T-helper 22 cell (primary cell): ENCODE measurements around the gene MRPL12.
"Not testable (repeated sequence)": the region's sequence is repeated elsewhere in the genome, so short reads cannot be mapped to it uniquely, and the experiment has no call there.

ENCODE experiments used
- DNase-seq: peaks from one replicate; pipeline ENCODE4 v3.0.0-alpha.2; 2020; ENCODE audit warnings: low read depth

Gene MRPL12

GRCh38 chr17:81716674-81716996 lies 13.5 kb downstream of the MRPL12 start:
- DNase-seq, result no peak

GRCh38 chr17:81717049-81717765 lies 14.0 kb downstream of the MRPL12 start:
- DNase-seq, result no peak

DNA sequence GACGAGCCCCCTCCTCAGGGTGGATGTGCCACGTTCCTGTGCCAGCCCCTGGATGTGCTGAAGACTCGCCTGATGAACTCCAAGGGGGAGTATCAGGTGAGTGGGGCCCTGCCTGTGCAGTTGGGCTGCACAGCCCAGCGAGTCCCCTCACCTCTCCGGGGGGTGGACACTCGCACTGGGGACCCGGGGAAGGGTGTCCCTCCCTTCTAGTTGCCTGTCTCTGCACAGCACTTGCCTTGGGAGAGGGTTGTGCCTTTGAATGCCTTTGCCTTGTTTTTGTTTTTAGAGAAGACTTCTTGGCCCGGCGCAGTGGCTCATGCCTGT lies 14.6 kb downstream of the MRPL12 start:
- DNase-seq, result no peak

- DNase-seq, result no peak
These were observed 16.5 kb downstream of the MRPL12 start for GRCh38 chr17:81719410-81720266.

DNA sequence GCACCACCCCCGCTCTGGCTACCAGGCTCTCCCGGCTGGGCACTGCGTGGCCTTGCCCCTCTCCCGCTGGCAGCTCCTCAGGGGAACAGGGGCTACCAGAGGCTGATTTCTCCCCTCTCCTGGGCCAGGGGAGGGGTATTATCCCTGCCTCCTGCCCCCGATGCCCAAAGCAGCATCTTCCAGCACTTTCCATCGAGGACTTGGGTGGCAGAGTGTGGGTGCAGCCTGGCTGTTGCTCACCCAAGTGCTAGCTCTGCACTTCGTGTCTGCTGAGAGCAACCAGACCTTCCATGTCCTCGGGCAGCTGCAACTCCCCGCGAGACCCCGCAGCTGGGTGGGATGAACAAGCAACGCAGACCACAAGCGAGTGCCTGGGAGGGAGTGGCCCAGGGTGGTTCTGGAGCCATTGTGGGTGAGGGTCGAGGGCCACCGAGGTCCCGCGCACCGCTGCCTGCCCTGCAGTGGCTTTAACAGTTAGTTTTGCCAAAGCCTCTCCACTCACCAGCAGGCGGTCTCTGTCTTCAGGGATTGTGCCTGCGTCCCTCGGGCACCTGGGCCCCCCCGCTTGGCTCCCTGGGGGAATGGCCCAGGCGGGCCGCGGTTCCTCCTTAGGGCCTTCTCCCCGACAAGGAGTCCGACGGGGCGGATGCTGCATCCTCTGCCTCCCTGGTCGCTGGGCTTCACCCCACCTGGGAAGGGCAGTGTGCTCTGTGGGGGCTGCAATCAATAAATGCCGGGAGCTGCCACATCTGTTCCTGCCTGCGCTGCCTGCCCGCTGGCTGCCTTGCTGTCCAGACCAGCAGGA lies 17.3 kb downstream of the MRPL12 start:
- DNase-seq, result no peak

- DNase-seq, result no peak
These were observed 19.3 kb downstream of the MRPL12 start for GRCh38 chr17:81722184-81723120.

DNA sequence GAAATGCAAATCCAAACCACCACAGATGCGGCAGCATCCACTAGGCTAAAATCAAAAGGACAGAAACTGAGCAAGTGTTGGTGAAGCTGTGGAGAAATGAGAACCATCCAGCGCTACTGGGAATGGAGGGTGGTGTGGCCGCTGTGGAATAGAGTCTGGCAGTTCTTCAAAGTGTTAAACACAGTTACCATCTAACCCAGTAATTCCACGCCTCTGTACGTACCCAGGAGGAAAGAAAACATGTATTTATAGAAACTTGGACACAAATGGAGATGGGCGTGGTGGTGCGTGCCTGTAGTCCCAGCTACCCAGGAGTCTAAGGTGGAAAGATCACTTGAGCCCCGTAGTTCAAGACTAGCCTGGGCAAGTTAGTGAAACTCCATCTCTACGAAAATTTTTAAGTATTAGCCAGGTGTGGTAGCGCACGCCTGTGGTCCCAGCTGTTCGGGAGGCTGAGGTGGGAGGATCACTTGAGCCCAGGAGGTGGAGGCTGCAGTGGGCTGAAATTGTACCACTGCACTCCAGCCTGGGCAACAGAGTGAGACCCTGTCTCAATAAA lies 20.6 kb downstream of the MRPL12 start:
- DNase-seq, result no peak

GRCh38 chr17:81725439-81725838 lies 22.3 kb downstream of the MRPL12 start:
- DNase-seq, result no peak

GRCh38 chr17:81726004-81726403 lies 22.8 kb downstream of the MRPL12 start:
- DNase-seq, result no peak

- no peak for DNase-seq
These were observed 24.3 kb downstream of the MRPL12 start for GRCh38 chr17:81727324-81728031.

DNA sequence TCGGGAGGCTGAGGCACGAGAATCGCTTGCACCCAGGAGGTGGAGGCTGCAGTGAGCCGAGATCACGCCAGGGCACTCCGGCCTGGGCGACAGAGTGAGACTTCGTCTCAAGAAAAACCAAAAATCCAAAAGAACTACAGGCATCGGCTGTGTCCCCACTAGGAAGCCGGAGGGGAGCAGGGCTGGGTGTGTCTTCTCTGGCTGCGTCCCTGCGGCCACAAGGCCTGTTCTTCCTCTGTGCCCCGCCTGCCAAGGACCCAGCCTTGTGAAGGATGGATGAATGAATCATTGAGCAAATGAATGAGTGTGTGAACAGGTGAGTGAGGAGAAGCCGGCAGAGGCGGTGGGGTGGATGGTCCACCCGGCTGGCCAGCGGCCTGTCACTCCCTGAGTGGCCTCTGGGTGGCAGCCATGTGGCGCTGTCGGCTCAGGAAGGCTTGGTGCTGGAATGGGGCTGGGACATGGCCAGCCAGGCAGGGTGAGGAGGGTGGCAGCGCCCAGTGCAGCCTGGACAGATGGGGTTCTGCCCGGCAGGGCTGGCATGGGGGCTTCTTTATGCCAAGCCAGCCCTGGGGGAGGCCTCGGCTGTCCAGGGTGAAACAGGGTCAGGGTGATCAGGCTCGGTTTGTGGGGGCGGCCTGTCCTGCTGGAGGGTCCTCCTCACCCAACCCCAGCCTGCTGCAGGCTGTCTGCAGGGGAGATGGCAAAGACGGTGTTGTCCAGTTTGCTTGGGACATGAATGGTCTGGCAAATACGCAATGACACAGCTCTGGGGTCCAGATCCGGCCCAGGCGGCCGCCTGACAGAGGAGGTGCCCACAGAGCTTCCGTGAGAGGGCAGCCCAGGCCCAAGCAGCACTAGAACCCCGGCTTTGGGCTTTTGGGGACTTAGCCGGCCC lies 30.6 kb downstream of the MRPL12 start:
- no peak for DNase-seq

GRCh38 chr17:81734405-81735263 lies 31.5 kb downstream of the MRPL12 start:
- DNase-seq, result no peak

DNA sequence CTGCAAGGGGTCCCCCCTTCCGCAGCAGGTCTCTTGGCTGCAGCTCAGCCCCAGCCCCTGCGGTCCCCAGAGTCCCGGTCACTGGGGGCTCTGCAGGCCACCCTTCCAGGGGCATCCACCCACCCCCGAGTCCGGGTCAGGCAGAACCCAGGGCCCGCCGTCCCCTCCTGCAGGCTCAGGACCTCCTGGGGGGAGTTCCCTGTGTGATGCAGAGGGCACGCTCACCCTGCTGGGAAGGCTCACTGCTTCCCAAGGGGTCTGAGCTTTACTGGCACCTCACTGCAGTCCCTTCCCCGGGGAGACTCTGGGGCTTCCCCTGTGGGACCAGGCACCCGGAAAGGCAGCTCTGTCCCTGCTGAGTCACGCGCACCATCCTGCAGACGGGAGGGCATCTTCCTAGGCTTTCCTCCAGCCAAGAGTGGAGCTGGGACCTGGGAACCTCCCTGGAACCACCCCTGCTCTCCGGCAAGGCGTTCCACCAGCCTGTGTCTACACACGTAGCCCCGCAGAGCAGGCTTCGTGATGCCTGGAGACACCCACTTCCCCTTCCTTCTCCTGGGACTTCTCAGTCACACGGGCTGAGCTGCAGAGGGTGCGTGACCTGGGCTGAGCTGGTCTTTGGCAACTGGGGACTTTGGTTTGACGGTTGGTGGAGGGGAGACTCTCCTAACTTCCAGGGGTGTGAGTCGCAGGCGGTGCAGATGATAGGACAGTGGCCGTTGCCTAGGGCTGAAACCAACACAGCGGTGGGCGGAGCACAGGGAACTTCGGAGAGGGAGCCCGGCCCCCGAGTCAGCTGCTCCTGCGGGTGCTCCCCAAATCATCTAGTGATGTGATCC lies 32.3 kb downstream of the MRPL12 start:
- DNase-seq, result no peak

- no peak for DNase-seq
These were observed 35.0 kb downstream of the MRPL12 start for GRCh38 chr17:81737947-81738800.

DNA sequence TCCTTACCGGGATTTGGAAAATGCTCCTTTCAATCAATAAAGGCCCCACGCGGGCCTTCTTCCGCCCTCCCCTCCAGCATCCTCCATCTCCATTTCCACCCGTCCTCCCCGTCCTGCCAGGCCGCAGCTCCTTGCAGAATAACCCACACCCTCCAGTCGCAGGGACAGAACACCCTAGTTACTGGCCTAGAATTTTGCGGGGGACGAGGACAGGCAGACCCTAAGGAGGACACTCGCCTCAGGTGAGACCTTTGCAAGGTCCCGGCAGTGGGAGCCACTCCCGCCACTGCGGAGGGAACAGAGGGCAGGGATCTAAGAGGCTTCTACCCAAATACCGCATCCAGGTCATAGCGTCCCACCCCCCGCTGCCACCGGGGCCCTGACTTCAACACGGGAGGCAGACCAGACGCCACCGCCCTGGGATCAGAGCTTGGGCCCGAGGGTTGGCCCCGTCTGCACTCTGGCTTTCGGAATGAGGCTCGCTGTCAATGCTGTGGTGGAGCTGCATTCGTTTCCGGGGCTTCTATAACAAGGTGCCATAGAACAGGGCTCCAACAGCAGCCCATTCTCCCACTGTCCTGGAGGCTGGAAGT lies 35.7 kb downstream of the MRPL12 start:
- no peak for DNase-seq

GRCh38 chr17:81739593-81739992 lies 36.4 kb downstream of the MRPL12 start:
- DNase-seq, result not testable (repeated sequence)
